BLaER1 treated with 17β-estradiol and CSF1 and Interleukin-3, amounts not matched to agents 10 nM and 100 nM (cell line): ENCODE data around the gene TMEM169.
"Not testable (repeated sequence)": the region's sequence is repeated elsewhere in the genome, so short reads cannot be mapped to it uniquely, and the experiment has no call there.

Source experiments
- H3K27ac ChIP-seq, 11 experiments: shearing (Covaris generic); formaldehyde crosslinking; 2 replicates each; pipeline ENCODE4 v1.8.1; 2022
- H3K27me3 ChIP-seq, 11 experiments: shearing (Covaris generic); formaldehyde crosslinking; 2 replicates each; pipeline ENCODE4 v1.8.1; 2022
- H3K36me3 ChIP-seq, 11 experiments: shearing (Covaris generic); formaldehyde crosslinking; 2 replicates each; pipeline ENCODE4 v1.8.1; 2022
- H3K4me1 ChIP-seq, 10 experiments: shearing (Covaris generic); formaldehyde crosslinking; 2 replicates each; pipeline ENCODE4 v1.8.1; 2022
- H3K4me2 ChIP-seq, 11 experiments: shearing (Covaris generic); formaldehyde crosslinking; 2 replicates each; pipeline ENCODE4 v1.8.1; 2022
- H3K4me3 ChIP-seq, 10 experiments: shearing (Covaris generic); formaldehyde crosslinking; 2 replicates each; pipeline ENCODE4 v1.8.1; 2022
- H3K9ac ChIP-seq, 11 experiments: shearing (Covaris generic); formaldehyde crosslinking; 2 replicates each; pipeline ENCODE4 v1.8.1; 2022
- H3K9me3 ChIP-seq, 11 experiments: shearing (Covaris generic); formaldehyde crosslinking; replicated peaks in 1 of 11; 2 replicates each; pipeline ENCODE4 v1.8.1; 2022
- H4K20me1 ChIP-seq, 11 experiments: shearing (Covaris generic); formaldehyde crosslinking; 2 replicates each; pipeline ENCODE4 v1.8.1; 2022
- Cebpa-rat ChIP-seq, 11 experiments: shearing (Covaris generic); IDR thresholded peaks; 2 replicates each; pipeline ENCODE4 v1.8.1; 2022

TMEM169 gene

DNA sequence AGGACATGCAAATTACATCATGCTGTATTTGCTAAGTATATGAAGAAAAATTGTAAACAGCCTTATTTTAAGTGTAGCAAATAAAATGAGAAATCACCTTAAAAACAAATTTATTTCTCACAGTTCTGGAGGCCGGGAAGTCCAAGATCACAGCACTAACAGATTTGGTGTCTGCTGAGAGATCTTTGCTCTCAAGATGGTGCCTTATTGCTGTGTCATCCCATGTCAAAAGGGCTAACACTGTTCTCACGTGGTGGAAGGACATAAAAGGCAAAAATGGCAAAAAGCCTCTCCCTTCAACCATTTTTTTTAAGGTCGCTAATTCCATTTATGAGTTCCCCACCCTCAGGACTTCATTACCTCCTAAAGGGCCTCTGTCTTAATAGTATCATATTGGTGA is 39.5 kb downstream of the TMEM169 start:
- peaks cover 98 to 100% (median 100%) of the 10 kb centered on the region in 11 experiments for H3K36me3 ChIP-seq
- no peaks in the 10 kb centered on the region for H3K27me3 ChIP-seq
- H3K4me3 ChIP-seq, result no peak overlapping the region
- H3K27ac ChIP-seq, result peak overlapping the region in 4 of 11 experiments; percentile 0 to 28 (median 8); a peak in 4 of 22 replicates
- H3K4me1 ChIP-seq, result peaks cover 8 to 44% (median 15%) of the 10 kb centered on the region in 10 experiments; a peak in 19 of 20 replicates
- H3K9me3 ChIP-seq, result no peaks in the 10 kb centered on the region
- TF ChIP-seq Cebpa-rat (IDR thresholded peaks at IDR 0.05), result no peak
- no peak overlapping the region for H3K4me2 ChIP-seq
- H3K9ac ChIP-seq, result no peak overlapping the region
- peaks cover 10 to 95% (median 68%) of the 10 kb centered on the region in 11 experiments; a peak in 20 of 22 replicates for H4K20me1 ChIP-seq

DNA sequence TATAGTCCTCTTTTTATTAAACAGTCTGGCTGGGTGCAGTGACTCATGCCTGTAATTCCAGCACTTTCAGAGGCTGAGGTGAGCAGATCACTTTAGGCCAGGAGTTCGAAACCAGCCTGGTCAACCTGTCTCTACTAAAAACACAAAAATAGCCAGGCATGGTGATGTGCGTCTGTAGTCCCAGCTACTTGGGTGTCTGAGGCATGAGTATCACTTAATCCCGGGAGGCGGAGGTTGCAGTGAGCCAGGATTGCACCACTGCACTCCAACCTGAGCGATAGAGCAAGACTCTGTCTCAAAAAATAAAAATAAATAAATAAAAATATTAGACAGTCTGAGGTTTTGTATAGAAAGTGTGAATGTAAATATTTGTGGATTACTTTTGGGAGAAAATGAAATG is 45.2 kb downstream of the TMEM169 start:
- no peak overlapping the region for H3K27ac ChIP-seq
- no peaks in the 10 kb centered on the region for H3K9me3 ChIP-seq
- no peak overlapping the region for H3K4me3 ChIP-seq
- no peak overlapping the region for H3K9ac ChIP-seq
- H3K36me3 ChIP-seq, result peaks cover 100% of the 10 kb centered on the region in 11 experiments
- H3K4me1 ChIP-seq, result no peaks in the 10 kb centered on the region
- H3K27me3 ChIP-seq, result no peaks in the 10 kb centered on the region
- H4K20me1 ChIP-seq, result peaks cover 54 to 100% (median 94%) of the 10 kb centered on the region in 11 experiments; a peak in 21 of 22 replicates
- TF ChIP-seq Cebpa-rat (IDR thresholded peaks at IDR 0.05), result no peak
- H3K4me2 ChIP-seq, result no peak overlapping the region

DNA sequence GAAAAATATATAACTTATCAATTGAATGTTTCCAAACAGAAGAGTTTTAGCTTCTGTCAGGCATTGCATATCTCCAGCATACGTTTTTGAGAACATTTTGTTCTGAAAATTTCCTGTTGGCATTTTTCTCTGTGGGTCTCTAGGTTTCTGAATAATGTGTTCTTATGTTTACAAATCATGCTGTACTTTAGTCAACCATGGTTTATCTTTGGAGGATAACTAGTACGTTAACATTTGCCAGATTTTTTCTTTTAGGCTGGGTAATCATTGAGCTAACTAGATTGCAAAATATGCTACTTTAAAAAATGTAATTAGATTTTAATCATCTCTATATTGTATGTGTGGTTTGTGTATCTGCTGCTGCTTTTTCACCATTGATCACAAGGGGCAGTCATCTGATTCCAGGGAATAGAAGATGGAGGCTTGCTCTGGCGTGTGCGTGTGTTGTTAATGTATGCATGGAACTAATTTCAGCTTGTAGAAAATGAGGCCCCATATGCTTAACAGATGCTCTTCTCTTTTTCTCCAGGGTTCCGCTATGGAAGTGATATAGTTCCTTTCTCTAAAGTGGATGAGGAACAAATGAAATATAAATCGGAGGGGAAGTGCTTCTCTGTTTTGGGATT is 48.7 kb downstream of the TMEM169 start:
- Histone ChIP-seq H3K9me3 (no peaks in the 10 kb centered on the region), H3K27ac (no peak overlapping the region), H3K4me2 (no peak overlapping the region), H3K4me3 (no peak overlapping the region), H3K36me3 (peaks cover 100% of the 10 kb centered on the region in 11 experiments), H4K20me1 (peaks cover 53 to 100% (median 89%) of the 10 kb centered on the region in 11 experiments; a peak in 21 of 22 replicates), H3K9ac (no peak overlapping the region), H3K27me3 (no peaks in the 10 kb centered on the region), H3K4me1 (no peaks in the 10 kb centered on the region)
- no peak for TF ChIP-seq Cebpa-rat (IDR thresholded peaks at IDR 0.05)

DNA sequence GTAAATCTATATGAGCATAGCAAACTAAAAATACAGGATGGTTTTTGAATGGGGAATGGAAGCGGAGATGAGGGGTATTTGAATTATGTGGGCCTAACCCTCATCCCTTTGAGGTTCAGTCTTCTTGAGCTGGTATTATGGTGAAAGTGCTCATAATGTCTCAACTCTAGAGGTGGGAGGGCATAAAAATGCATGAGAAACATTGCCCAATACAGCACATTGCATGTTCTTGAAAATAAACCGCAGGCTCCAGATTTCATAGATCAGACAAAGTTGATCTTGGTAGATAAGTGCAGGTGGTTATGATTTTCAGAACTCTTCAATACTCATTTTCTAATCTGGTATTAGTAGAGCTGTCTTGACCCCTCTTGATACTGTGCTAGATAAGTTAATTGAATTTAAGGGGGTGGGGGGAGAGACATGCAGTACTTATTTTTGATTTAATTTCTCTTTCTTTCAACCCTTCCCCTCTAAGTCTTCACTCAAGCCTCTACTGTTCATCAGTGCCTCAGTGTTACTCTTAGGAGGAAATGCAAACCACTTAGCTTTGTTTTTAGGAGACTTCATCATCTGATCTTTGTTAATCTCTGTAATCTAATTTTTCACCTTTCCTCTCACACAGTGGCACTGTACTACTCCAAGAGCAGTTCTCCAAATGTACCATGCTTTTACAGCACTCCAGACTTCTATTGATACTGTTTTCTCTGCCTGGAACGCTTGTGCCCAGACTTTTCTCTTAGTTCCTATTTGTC is 49.6 kb downstream of the TMEM169 start:
- Histone ChIP-seq H3K27me3 (no peaks in the 10 kb centered on the region), H3K4me3 (no peak overlapping the region), H4K20me1 (peaks cover 55 to 100% (median 90%) of the 10 kb centered on the region in 11 experiments; a peak in 21 of 22 replicates), H3K4me2 (no peak overlapping the region), H3K27ac (no peak overlapping the region), H3K9me3 (no peaks in the 10 kb centered on the region), H3K4me1 (no peaks in the 10 kb centered on the region), H3K36me3 (peaks cover 100% of the 10 kb centered on the region in 11 experiments), H3K9ac (no peak overlapping the region)
- no peak for TF ChIP-seq Cebpa-rat (IDR thresholded peaks at IDR 0.05)

DNA sequence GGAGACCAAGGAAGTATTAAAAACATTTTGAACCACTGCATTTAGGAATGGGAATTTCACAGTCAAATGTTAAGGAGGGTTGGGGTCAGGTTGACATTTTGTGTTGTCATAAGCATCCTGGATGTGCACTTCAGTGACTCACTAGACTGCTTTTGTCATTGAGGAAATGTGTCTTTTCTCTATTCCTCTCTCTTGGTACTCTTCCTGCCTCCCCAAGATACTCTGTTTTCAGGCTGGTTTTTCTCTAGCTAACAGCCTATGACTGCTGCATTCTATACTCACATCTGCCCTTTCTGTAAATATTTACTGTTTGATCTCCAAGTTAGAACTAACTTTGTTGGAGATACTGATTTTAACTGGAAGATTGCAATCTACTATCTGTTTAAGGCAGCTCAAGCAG is 50.9 kb downstream of the TMEM169 start:
- Histone ChIP-seq H3K9me3 (no peaks in the 10 kb centered on the region), H3K27me3 (no peaks in the 10 kb centered on the region), H3K9ac (no peak overlapping the region), H3K4me2 (no peak overlapping the region), H4K20me1 (peaks cover 56 to 100% (median 93%) of the 10 kb centered on the region in 11 experiments; a peak in 21 of 22 replicates), H3K36me3 (peaks cover 100% of the 10 kb centered on the region in 11 experiments), H3K27ac (no peak overlapping the region), H3K4me3 (no peak overlapping the region), H3K4me1 (no peaks in the 10 kb centered on the region)
- TF ChIP-seq Cebpa-rat (IDR thresholded peaks at IDR 0.05), result no peak

DNA sequence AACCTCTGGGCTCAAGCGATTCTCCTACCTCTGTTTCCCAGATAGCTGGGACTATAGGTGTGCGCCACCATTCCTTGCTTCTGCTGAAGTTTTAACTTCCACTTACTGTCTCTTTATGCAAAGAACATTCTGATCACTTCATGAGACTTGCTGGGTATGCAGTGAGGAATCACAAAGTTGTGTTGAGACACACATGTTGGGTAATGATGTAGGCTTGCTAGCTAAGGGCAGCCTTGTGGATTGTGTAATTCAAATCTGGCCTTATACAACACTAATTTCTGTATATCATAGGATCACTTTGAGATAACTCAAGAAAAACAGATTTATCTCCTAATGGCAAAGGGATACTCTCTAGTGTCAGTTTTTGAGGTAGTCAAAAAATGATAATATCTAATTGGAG is 51.7 kb downstream of the TMEM169 start:
- Histone ChIP-seq H3K9ac (no peak overlapping the region), H3K27ac (no peak overlapping the region), H3K4me3 (no peak overlapping the region), H3K9me3 (no peaks in the 10 kb centered on the region), H4K20me1 (peaks cover 56 to 100% (median 93%) of the 10 kb centered on the region in 11 experiments; a peak in 21 of 22 replicates), H3K27me3 (no peaks in the 10 kb centered on the region), H3K4me1 (no peaks in the 10 kb centered on the region), H3K4me2 (no peak overlapping the region), H3K36me3 (peaks cover 100% of the 10 kb centered on the region in 11 experiments)
- no peak for TF ChIP-seq Cebpa-rat (IDR thresholded peaks at IDR 0.05)

DNA sequence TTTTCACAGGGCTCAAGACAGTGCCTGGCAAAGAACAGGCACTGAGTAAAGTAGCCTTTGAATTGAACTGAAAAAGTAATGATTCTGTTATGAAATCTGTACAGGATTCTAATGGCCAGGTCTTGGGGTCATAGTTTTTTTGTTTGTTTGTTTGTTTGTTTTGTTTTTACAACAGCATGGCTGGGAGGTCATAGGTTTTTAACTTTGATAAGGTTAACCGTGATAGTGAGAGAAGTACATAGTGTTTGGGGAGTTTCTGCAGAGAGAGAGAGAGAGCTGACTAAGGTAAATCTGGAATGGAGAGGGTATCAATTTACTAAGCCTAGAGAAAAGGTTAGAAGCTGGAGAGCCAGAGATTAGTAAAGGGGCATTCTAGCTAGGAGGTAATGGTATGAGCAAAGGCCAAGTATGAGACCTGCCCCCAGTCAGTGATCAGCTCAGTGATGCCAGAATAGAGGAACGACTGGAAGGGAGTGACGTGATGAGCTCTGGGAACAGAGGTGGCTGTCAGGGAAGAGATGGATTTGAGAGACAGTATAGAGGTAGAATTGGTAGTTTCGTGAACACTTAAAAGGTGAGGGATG is 53.3 kb downstream of the TMEM169 start:
- no peak for TF ChIP-seq Cebpa-rat (IDR thresholded peaks at IDR 0.05)
- peaks cover 59 to 100% (median 93%) of the 10 kb centered on the region in 11 experiments; a peak in 21 of 22 replicates for H4K20me1 ChIP-seq

DNA sequence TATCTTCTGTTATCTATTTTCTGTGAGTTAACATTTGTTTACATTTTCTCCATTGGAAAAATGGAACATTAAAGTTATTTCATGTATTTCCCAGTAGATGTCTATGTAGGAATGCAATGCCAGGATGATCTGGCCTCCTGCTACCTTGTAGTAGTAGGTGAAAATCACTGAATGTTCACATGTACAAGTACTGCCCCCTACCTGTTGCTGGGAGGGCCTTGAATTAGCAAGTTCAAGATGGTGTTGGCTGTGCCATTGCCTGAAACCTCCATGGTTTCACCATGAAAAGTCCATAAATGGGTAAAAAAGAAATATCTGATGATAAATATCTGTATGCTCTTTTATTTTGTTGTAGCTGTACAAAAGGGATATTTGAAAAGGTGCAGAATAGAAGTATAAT is 58.2 kb downstream of the TMEM169 start:
- Histone ChIP-seq H3K9me3 (no peaks in the 10 kb centered on the region), H3K9ac (no peak overlapping the region), H3K27me3 (no peaks in the 10 kb centered on the region), H3K4me1 (no peaks in the 10 kb centered on the region), H4K20me1 (peaks cover 42 to 100% (median 91%) of the 10 kb centered on the region in 11 experiments; a peak in 21 of 22 replicates), H3K27ac (no peak overlapping the region), H3K4me2 (no peak overlapping the region), H3K4me3 (no peak overlapping the region), H3K36me3 (peaks cover 100% of the 10 kb centered on the region in 11 experiments)
- no peak for TF ChIP-seq Cebpa-rat (IDR thresholded peaks at IDR 0.05)

More for the DNA sequence above, 53.3 kb downstream of the TMEM169 start:
- Histone ChIP-seq H3K9me3 (no peaks in the 10 kb centered on the region), H3K9ac (no peak overlapping the region), H3K27ac (no peak overlapping the region), H3K27me3 (no peaks in the 10 kb centered on the region), H3K4me2 (no peak overlapping the region), H3K36me3 (peaks cover 100% of the 10 kb centered on the region in 11 experiments), H3K4me3 (no peak overlapping the region), H3K4me1 (no peaks in the 10 kb centered on the region)

DNA sequence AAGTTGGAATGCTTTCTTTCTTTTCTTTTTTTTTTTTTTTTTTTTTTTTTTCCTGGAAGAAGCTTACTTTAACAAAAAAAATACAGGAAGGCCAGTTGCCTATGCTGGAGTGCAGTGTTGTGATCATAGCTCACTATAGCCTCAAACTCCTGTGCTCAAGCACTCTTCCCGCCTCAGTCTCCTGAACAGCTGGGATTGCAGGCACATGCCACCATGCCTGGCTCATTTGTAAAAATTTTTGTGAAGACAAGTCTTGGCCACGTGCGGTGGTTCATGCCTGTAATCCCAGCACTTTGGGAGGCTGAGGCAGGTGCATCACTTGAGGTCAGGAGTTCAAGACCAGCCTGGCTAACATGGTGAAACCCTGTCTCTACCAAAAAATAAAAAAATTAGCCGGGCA is 59.8 kb downstream of the TMEM169 start:
- Histone ChIP-seq H4K20me1 (peaks cover 36 to 100% (median 88%) of the 10 kb centered on the region in 11 experiments; a peak in 21 of 22 replicates), H3K36me3 (peaks cover 99 to 100% (median 100%) of the 10 kb centered on the region in 11 experiments)
- not testable (repeated sequence) for H3K4me1 ChIP-seq, H3K4me2 ChIP-seq, H3K27me3 ChIP-seq, H3K9me3 ChIP-seq, H3K27ac ChIP-seq, H3K9ac ChIP-seq, H3K4me3 ChIP-seq
